ENCODE data around the gene DET1.

DNA sequence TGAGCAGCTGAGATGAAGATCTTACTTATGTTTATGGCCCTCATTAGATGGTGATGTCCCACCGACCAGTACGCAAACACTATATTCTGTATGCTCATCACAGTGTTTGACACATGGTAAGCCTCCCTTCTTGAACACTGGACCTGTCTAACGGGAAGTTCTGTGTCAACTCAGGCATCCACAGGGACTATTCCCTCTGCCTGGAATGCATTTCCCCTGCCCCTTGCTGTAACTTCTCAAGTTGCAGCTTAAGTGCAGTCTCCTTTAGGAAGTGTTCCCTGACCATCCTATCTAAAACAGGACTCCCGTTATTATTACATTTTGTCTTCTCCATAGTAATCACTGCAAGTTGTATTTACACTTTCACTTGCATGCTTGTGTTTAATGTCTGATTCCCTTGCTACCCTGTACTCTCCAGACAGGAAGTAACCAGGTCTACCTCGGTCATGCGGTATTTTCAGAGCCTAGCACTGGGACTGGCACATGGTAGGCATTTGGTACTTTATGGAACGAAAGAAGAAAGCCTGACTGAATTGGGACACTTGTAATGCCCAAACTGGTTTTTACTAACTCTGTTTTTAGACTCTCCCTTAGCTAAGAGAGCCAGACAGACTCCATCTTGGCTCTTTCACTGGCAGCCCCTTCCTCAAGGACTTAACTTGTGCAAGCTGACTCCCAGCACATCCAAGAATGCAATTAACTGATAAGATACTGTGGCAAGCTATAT, 8.7 kb downstream of the DET1 start:
- TF ChIP-seq, protein P1, sequence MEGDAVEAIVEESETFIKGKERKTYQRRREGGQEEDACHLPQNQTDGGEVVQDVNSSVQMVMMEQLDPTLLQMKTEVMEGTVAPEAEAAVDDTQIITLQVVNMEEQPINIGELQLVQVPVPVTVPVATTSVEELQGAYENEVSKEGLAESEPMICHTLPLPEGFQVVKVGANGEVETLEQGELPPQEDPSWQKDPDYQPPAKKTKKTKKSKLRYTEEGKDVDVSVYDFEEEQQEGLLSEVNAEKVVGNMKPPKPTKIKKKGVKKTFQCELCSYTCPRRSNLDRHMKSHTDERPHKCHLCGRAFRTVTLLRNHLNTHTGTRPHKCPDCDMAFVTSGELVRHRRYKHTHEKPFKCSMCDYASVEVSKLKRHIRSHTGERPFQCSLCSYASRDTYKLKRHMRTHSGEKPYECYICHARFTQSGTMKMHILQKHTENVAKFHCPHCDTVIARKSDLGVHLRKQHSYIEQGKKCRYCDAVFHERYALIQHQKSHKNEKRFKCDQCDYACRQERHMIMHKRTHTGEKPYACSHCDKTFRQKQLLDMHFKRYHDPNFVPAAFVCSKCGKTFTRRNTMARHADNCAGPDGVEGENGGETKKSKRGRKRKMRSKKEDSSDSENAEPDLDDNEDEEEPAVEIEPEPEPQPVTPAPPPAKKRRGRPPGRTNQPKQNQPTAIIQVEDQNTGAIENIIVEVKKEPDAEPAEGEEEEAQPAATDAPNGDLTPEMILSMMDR (IDR thresholded peaks at IDR 0.05; ENCODE audit: low read depth, low read length, poor library complexity, severe bottlenecking): no peak
- no peak for TF ChIP-seq EZH2phosphoT487 (IDR thresholded peaks at IDR 0.05; ENCODE audit: borderline replicate concordance, low read length)
